ENCODE data around the gene FKBP14. TPM values are rescaled to one million over a fixed set of nuclear protein-coding genes. Genes with fewer than 3 reads are reported as not detected.

FKBP14 gene
- total and polyA plus RNA-seq, 3 experiments from 2014 or later: 1.2 to 4.6 (median 4.1) TPM

GRCh38 chr7:30029696-30030095 lies 3.2 kb upstream of the FKBP14 start:
- Mint-ChIP-seq H3K9me3 (no peaks in the 10 kb centered on the region), H3K27ac (peak overlapping the region in 4 of 8 donors; percentile 83 to 92 (median 90)), H3K27me3 (no peaks in the 10 kb centered on the region)

GRCh38 chr7:30028749-30029635 lies 2.5 kb upstream of the FKBP14 start:
- DNase-seq: peak in 4 of 5 donors; percentile 23 to 53 (median 39)

More at GRCh38 chr7:30029696-30030095, 3.2 kb upstream of the FKBP14 start:
- Histone ChIP-seq H3K4me1 (ENCODE audit: insufficient read depth, low read length) (peaks cover 25% of the 10 kb centered on the region), H3K27me3 (ENCODE audit: insufficient read depth, low read length, poor library complexity, severe bottlenecking) (no peaks in the 10 kb centered on the region), H3K36me3 (ENCODE audit: insufficient read depth, low read length) (no peaks in the 10 kb centered on the region), H3K27ac (ENCODE audit: low read depth, low read length) (no peak overlapping the region), H3K4me3 (ENCODE audit: low read length) (peak overlapping the region; percentile 92), H3K9me3 (ENCODE audit: low read length) (no peaks in the 10 kb centered on the region)
- CTCF ChIA-PET: interaction anchor here (1.1 to 1.7 kb wide), 4 partner anchors 9 to 32 kb away, joined by 3 to 4 read pairs (median 3); no protein-coding TSS in a partner anchor
- Mint-ChIP-seq H3K4me3 (no peak overlapping the region), H3K4me1 (peaks cover 25 to 34% (median 31%) of the 10 kb centered on the region in 3 donors), H3K36me3 (peaks cover 0 to 24% (median 2%) of the 10 kb centered on the region in 3 donors)
- POLR2A ChIA-PET: interaction anchor here (0.9 kb wide), 1 partner anchor 42 kb away, joined by 4 read pairs; no protein-coding TSS in a partner anchor
- DNase-seq: peak in 1 of 5 donors; percentile 17

GRCh38 chr7:30028216-30028748 lies 1.8 kb upstream of the FKBP14 start, which contains the start of gene PLEKHA8:
Gene PLEKHA8 (plus strand): TSS chr7:30028412. CDS start chr7:30028763, 351 bp downstream.
- Histone ChIP-seq H3K36me3 (ENCODE audit: insufficient read depth, low read length) (no peaks in the 10 kb centered on the region), H3K9me3 (ENCODE audit: low read length) (no peaks in the 10 kb centered on the region), H3K27ac (ENCODE audit: low read depth, low read length) (peak within 1 kb of the TSS; percentile 72), H3K4me3 (ENCODE audit: low read length) (peak within 1 kb of the TSS; percentile 92), H3K4me1 (ENCODE audit: insufficient read depth, low read length) (peaks cover 25% of the 10 kb centered on the region), H3K27me3 (ENCODE audit: insufficient read depth, low read length, poor library complexity, severe bottlenecking) (no peaks in the 10 kb centered on the region)
- Mint-ChIP-seq H3K27me3 (no peaks in the 10 kb centered on the region), H3K4me1 (peaks cover 29 to 44% (median 44%) of the 10 kb centered on the region in 3 donors), H3K27ac (peak within 1 kb of the TSS; percentile 88 to 97 (median 92)), H3K36me3 (peaks cover 0 to 22% (median 0%) of the 10 kb centered on the region in 3 donors), H3K4me3 (peak within 1 kb of the TSS in 3 of 7 donors; percentile 95 to 99 (median 96)), H3K9me3 (no peaks in the 10 kb centered on the region)
- peak; percentile 79 to 91 (median 87) for DNase-seq
- ChIA-PET POLR2A (interaction anchor here (0.7 kb wide), 1 partner anchor 318 kb away, joined by 3 read pairs; no protein-coding TSS in a partner anchor), CTCF (interaction anchor here (1.3 to 1.8 kb wide), 3 partner anchors 25 to 34 kb away, joined by 3 to 7 read pairs (median 4); no protein-coding TSS in a partner anchor)

More at GRCh38 chr7:30028749-30029635, 2.5 kb upstream of the FKBP14 start:
- H3K4me3 ChIP-seq (ENCODE audit: low read length): peak overlapping the region; percentile 92
- ChIA-PET POLR2A (interaction anchor here (0.9 kb wide), 1 partner anchor 41 kb away, joined by 4 read pairs; no protein-coding TSS in a partner anchor), CTCF (interaction anchor here (1.3 to 1.8 kb wide), 4 partner anchors 10 to 33 kb away, joined by 3 to 7 read pairs (median 4); no protein-coding TSS in a partner anchor)
- peak overlapping the region in 5 of 8 donors; percentile 83 to 92 (median 89) for H3K27ac Mint-ChIP-seq
- no peaks in the 10 kb centered on the region for H3K9me3 Mint-ChIP-seq
- no peak overlapping the region for H3K4me3 Mint-ChIP-seq
- H3K9me3 ChIP-seq (ENCODE audit: low read length): no peaks in the 10 kb centered on the region
- peaks cover 25% of the 10 kb centered on the region for H3K4me1 ChIP-seq (ENCODE audit: insufficient read depth, low read length)
- no peaks in the 10 kb centered on the region for H3K27me3 ChIP-seq (ENCODE audit: insufficient read depth, low read length, poor library complexity, severe bottlenecking)
- H3K27me3 Mint-ChIP-seq: no peaks in the 10 kb centered on the region
- no peaks in the 10 kb centered on the region for H3K36me3 ChIP-seq (ENCODE audit: insufficient read depth, low read length)
- peaks cover 0 to 22% (median 2%) of the 10 kb centered on the region in 3 donors for H3K36me3 Mint-ChIP-seq
- peak overlapping the region; percentile 72 for H3K27ac ChIP-seq (ENCODE audit: low read depth, low read length)
- H3K4me1 Mint-ChIP-seq: peaks cover 27 to 37% (median 37%) of the 10 kb centered on the region in 3 donors

GRCh38 chr7:30027740-30028215 lies 1.3 kb upstream of the FKBP14 start:
- H3K27ac ChIP-seq (ENCODE audit: low read depth, low read length): peak overlapping the region; percentile 72
- no peaks in the 10 kb centered on the region for H3K36me3 ChIP-seq (ENCODE audit: insufficient read depth, low read length)
- H3K9me3 Mint-ChIP-seq: no peaks in the 10 kb centered on the region
- peaks cover 32 to 48% (median 47%) of the 10 kb centered on the region in 3 donors for H3K4me1 Mint-ChIP-seq
- ChIA-PET POLR2A (interaction anchor here (0.7 to 1.8 kb wide), 2 partner anchors 108 to 318 kb away, joined by 3 to 7 read pairs; partner anchors contain the start of gene MTURN), CTCF (interaction anchor here (1.8 kb wide), 1 partner anchor 34 kb away, joined by 7 read pairs; no protein-coding TSS in a partner anchor)
- H3K9me3 ChIP-seq (ENCODE audit: low read length): no peaks in the 10 kb centered on the region
- no peaks in the 10 kb centered on the region for H3K27me3 ChIP-seq (ENCODE audit: insufficient read depth, low read length, poor library complexity, severe bottlenecking)
- no peak for DNase-seq
- peaks cover 0 to 22% (median 0%) of the 10 kb centered on the region in 3 donors for H3K36me3 Mint-ChIP-seq
- H3K4me3 ChIP-seq (ENCODE audit: low read length): peak overlapping the region; percentile 92
- peaks cover 25% of the 10 kb centered on the region for H3K4me1 ChIP-seq (ENCODE audit: insufficient read depth, low read length)
- H3K4me3 Mint-ChIP-seq: peak overlapping the region in 3 of 7 donors; percentile 95 to 99 (median 96)
- peak overlapping the region; percentile 78 to 97 (median 92) for H3K27ac Mint-ChIP-seq
- no peaks in the 10 kb centered on the region for H3K27me3 Mint-ChIP-seq

- no peaks in the 10 kb centered on the region for H3K27me3 ChIP-seq (ENCODE audit: insufficient read depth, low read length, poor library complexity, severe bottlenecking)
- peak overlapping the region; percentile 72 for H3K27ac ChIP-seq (ENCODE audit: low read depth, low read length)
- H3K27ac Mint-ChIP-seq: peak overlapping the region; percentile 78 to 97 (median 92)
- POLR2A ChIA-PET: interaction anchor here (1.8 kb wide), 1 partner anchor 108 kb away, joined by 7 read pairs; the partner anchor contains the start of gene MTURN
- no peaks in the 10 kb centered on the region for H3K9me3 Mint-ChIP-seq
- peak overlapping the region in 3 of 7 donors; percentile 95 to 99 (median 96) for H3K4me3 Mint-ChIP-seq
- H3K36me3 Mint-ChIP-seq: peaks cover 0 to 22% (median 0%) of the 10 kb centered on the region in 3 donors
- peaks cover 31 to 44% (median 42%) of the 10 kb centered on the region in 3 donors for H3K4me1 Mint-ChIP-seq
- CTCF ChIA-PET: interaction anchor here (1.8 kb wide), 1 partner anchor 35 kb away, joined by 7 read pairs; no protein-coding TSS in a partner anchor
- H3K27me3 Mint-ChIP-seq: no peaks in the 10 kb centered on the region
- H3K4me1 ChIP-seq (ENCODE audit: insufficient read depth, low read length): peaks cover 25% of the 10 kb centered on the region
- H3K36me3 ChIP-seq (ENCODE audit: insufficient read depth, low read length): no peaks in the 10 kb centered on the region
- DNase-seq: peak; percentile 1 to 62 (median 45)
- H3K4me3 ChIP-seq (ENCODE audit: low read length): peak overlapping the region; percentile 92
- no peaks in the 10 kb centered on the region for H3K9me3 ChIP-seq (ENCODE audit: low read length)
Observed at GRCh38 chr7:30027065-30027456, 559 bp upstream of the FKBP14 start.

- Mint-ChIP-seq H3K9me3 (no peaks in the 10 kb centered on the region), H3K4me3 (peak overlapping the region in 3 of 7 donors; percentile 3 to 6 (median 3)), H3K36me3 (peaks cover 0 to 18% (median 0%) of the 10 kb centered on the region in 3 donors), H3K27ac (peak overlapping the region in 1 of 8 donors; percentile 11), H3K27me3 (no peaks in the 10 kb centered on the region), H3K4me1 (peaks cover 31 to 53% (median 52%) of the 10 kb centered on the region in 3 donors)
- ChIA-PET POLR2A (no interaction called here), CTCF (no interaction called here)
- Histone ChIP-seq H3K27ac (ENCODE audit: low read depth, low read length) (no peak overlapping the region), H3K9me3 (ENCODE audit: low read length) (no peaks in the 10 kb centered on the region), H3K36me3 (ENCODE audit: insufficient read depth, low read length) (no peaks in the 10 kb centered on the region), H3K4me1 (ENCODE audit: insufficient read depth, low read length) (peaks cover 13% of the 10 kb centered on the region), H3K4me3 (ENCODE audit: low read length) (no peak overlapping the region), H3K27me3 (ENCODE audit: insufficient read depth, low read length, poor library complexity, severe bottlenecking) (no peaks in the 10 kb centered on the region)
- no peak for DNase-seq
Observed at GRCh38 chr7:30023524-30023923, 3.0 kb downstream of the FKBP14 start.

- H3K27me3 ChIP-seq (ENCODE audit: insufficient read depth, low read length, poor library complexity, severe bottlenecking): no peaks in the 10 kb centered on the region
- ChIA-PET CTCF (no interaction called here), POLR2A (no interaction called here)
- H3K4me3 ChIP-seq (ENCODE audit: low read length): no peak overlapping the region
- no peak overlapping the region for H3K27ac ChIP-seq (ENCODE audit: low read depth, low read length)
- no peaks in the 10 kb centered on the region for H3K36me3 ChIP-seq (ENCODE audit: insufficient read depth, low read length)
- H3K4me1 ChIP-seq (ENCODE audit: insufficient read depth, low read length): peaks cover 13% of the 10 kb centered on the region
- Mint-ChIP-seq H3K4me1 (peaks cover 31 to 53% (median 51%) of the 10 kb centered on the region in 3 donors), H3K4me3 (peak overlapping the region in 2 of 7 donors; percentile 3), H3K36me3 (peaks cover 0 to 21% (median 0%) of the 10 kb centered on the region in 3 donors), H3K27ac (no peak overlapping the region), H3K9me3 (no peaks in the 10 kb centered on the region), H3K27me3 (no peaks in the 10 kb centered on the region)
- H3K9me3 ChIP-seq (ENCODE audit: low read length): no peaks in the 10 kb centered on the region
- no peak for DNase-seq
Observed at GRCh38 chr7:30022991-30023390, 3.5 kb downstream of the FKBP14 start.

Data from CD8-positive, alpha-beta memory T cell (primary cell).